GM13977 (cell line): ENCODE results near the gene PDS5A.

Experiments used
- DNase-seq: peaks from one replicate; pipeline ENCODE4 v3.0.0; 2012; ENCODE audit warnings: low spot score
- in situ Hi-C: fragments of 300-500 bp; cut with MboI; formaldehyde crosslinking; loops from one replicate; pipeline ENCODE4 v1.12.0; 2022; ENCODE audit warnings: low sequenced_read_pairs, low pct_unique_long_range_greater_than_20kb, mixed read lengths, inconsistent platforms; ENCODE audit not compliant: unreplicated experiment
- TF ChIP-seq, protein P1 (sequence below): IDR thresholded peaks from 2 replicates; pipeline ENCODE4 v1.5.1; 2012; ENCODE audit warnings: mild to moderate bottlenecking, control low read depth; ENCODE audit not compliant: insufficient read depth; ENCODE audit errors: extremely low read depth, missing control alignments

PDS5A gene

GRCh38 chr4:39899291-39899690, 78.4 kb downstream of the PDS5A start:
- in situ Hi-C loops: no loop called here
- TF ChIP-seq, protein P1, sequence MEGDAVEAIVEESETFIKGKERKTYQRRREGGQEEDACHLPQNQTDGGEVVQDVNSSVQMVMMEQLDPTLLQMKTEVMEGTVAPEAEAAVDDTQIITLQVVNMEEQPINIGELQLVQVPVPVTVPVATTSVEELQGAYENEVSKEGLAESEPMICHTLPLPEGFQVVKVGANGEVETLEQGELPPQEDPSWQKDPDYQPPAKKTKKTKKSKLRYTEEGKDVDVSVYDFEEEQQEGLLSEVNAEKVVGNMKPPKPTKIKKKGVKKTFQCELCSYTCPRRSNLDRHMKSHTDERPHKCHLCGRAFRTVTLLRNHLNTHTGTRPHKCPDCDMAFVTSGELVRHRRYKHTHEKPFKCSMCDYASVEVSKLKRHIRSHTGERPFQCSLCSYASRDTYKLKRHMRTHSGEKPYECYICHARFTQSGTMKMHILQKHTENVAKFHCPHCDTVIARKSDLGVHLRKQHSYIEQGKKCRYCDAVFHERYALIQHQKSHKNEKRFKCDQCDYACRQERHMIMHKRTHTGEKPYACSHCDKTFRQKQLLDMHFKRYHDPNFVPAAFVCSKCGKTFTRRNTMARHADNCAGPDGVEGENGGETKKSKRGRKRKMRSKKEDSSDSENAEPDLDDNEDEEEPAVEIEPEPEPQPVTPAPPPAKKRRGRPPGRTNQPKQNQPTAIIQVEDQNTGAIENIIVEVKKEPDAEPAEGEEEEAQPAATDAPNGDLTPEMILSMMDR: no peak

DNA sequence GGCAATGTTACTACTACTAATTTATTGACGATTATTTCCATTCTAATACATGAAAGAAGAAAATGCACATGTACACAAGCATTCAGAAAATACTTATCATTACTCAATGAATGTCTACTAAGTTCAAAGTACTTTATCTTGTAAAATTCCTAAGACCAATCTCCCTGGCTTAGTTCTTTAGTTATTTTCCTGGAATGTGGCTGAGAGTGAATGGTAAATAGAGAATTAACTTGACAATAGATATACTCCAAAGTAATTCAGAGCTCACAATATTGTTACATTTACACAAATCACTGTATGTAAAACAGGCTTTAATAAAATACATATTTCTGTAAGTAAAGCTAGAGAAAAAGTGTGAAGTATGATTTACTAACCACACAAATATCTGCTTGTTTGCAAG, 79.7 kb downstream of the PDS5A start:
- TF ChIP-seq, protein P1: no peak
- in situ Hi-C loops: no loop called here
- DNase-seq: no peak

More at GRCh38 chr4:39899291-39899690, 78.4 kb downstream of the PDS5A start:
- DNase-seq: no peak

DNA sequence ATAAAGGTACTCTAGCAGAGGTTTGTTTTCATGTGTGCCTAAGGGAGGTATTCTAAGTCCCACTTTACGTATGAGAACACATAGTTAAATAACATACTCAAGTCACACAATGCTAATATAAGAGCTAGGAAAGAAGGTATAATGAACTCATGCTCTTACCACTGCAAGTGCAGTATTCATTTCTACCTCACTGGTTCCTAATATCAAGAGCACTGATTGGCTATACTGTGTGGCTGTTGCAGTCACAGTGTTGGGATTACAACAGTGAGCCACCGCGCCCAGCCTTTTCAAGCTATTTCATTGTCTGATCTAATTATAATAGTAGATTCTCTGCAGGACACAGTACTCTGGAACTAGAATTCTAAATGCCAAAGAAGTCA, 84.0 kb downstream of the PDS5A start:
- in situ Hi-C loops: no loop called here
- TF ChIP-seq, protein P1: no peak
- no peak for DNase-seq

DNA sequence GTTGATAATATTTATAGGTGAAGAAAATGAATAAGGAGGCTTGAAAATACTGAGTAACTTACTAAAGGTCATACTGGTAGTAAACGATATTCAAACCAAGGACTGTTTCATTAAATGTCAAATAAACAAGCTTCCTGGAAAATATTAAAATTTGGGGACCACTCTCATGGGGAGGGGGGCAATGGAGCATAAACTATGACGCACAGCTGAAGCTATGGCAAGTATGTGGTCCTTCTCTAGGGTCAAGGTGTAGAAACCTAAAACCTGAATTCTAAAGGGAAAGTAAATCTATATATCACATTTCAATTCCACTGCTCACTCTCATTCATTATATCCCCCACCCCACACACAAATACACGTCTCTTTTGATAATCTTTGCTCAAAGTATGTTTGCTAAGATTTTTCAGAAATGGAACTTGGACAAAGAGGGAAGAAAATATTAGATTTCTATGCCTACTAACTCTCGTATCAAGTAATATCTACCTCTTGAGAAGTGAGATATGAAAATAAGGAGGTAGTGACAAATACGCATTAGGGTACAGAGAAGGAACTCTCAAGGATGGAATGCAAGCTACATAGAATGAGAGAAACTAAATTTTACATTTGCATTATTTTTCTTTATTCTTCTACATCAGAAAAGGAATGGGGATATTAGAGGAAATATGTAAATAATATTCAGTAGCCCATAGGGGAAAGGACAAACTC, 84.6 kb downstream of the PDS5A start:
- TF ChIP-seq, protein P1: no peak
- no peak for DNase-seq
- in situ Hi-C loops: no loop called here

DNA sequence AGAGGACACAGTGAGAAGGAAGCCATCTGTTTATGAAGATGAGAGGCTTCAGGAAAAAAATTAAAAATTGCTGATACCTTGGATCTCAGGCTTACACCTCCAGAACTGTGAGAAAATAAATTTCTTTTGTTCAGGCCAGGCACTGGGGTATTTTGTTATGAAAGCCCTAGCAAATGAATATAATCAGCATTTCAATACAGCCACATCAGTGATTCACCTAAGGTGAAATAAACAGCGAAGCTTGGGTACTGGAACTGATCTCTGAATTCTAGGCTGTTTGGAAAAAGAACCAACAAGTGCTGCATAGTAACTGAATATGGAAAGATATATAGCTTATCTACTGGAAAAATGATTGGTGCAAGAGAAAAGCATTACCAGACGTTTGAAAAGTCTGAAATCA, 88.5 kb downstream of the PDS5A start:
- in situ Hi-C loops: no loop called here
- TF ChIP-seq, protein P1: no peak
- no peak for DNase-seq

DNA sequence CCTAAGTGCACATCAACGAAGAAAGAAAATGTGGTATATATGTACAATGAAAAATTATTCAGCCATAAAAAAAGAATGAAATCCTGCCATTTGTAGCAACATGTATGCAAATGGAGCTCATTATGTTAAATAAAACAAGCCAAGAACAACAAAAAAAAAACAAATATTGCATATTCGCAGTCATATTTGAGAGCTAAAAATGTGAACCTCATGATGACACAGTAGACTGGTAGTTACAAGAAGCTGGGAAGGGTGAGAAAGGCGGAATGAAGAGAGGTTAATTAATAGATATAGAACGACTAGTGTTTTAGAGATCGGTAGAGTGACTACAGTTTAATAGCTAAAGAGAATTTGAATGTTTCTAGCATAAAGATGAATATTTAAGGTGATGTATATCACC, 89.2 kb downstream of the PDS5A start:
- TF ChIP-seq, protein P1: no peak
- in situ Hi-C loops: no loop called here
- DNase-seq: no peak
